ENCODE measurements around the gene ERBB4. TPM values are rescaled to one million over a fixed set of nuclear protein-coding genes. Genes with fewer than 3 reads are reported as not detected.

ERBB4 gene
- total RNA-seq, 2 experiments from 2014 or later: not detected

- ATAC-seq (no peak), DNase-seq (no peak)
- Mint-ChIP-seq H3K4me3 (no peak overlapping the region), H3K27me3 (ENCODE audit: low read depth) (no peaks in the 10 kb centered on the region), H3K36me3 (ENCODE audit: low read depth) (no peaks in the 10 kb centered on the region), H3K4me1 (ENCODE audit: low read depth) (no peaks in the 10 kb centered on the region), H3K27ac (no peak overlapping the region), H3K9me3 (ENCODE audit: insufficient read depth) (peaks cover 7% of the 10 kb centered on the region)
- ChIA-PET POLR2A (no interaction called here), CTCF (no interaction called here)
Measured at GRCh38 chr2:212173756-212174510, 364.7 kb downstream of the ERBB4 start.

GRCh38 chr2:212173331-212173730, 365.3 kb downstream of the ERBB4 start:
- POLR2A ChIA-PET: no interaction called here
- Mint-ChIP-seq H3K27me3 (ENCODE audit: low read depth) (no peaks in the 10 kb centered on the region), H3K27ac (no peak overlapping the region), H3K4me3 (no peak overlapping the region), H3K4me1 (ENCODE audit: low read depth) (no peaks in the 10 kb centered on the region), H3K9me3 (ENCODE audit: insufficient read depth) (peaks cover 7% of the 10 kb centered on the region), H3K36me3 (ENCODE audit: low read depth) (no peaks in the 10 kb centered on the region)
- no peak for DNase-seq
- CTCF ChIA-PET: no interaction called here
- ATAC-seq: no peak

- ATAC-seq (no peak), DNase-seq (no peak)
- Mint-ChIP-seq H3K36me3 (ENCODE audit: low read depth) (no peaks in the 10 kb centered on the region), H3K4me3 (no peak overlapping the region), H3K27ac (no peak overlapping the region), H3K4me1 (ENCODE audit: low read depth) (no peaks in the 10 kb centered on the region), H3K9me3 (ENCODE audit: insufficient read depth) (peaks cover 7% of the 10 kb centered on the region), H3K27me3 (ENCODE audit: low read depth) (no peaks in the 10 kb centered on the region)
- ChIA-PET POLR2A (no interaction called here), CTCF (no interaction called here)
Measured at GRCh38 chr2:212170382-212170781, 368.2 kb downstream of the ERBB4 start.

- Mint-ChIP-seq H3K4me3 (no peak overlapping the region), H3K4me1 (ENCODE audit: low read depth) (no peaks in the 10 kb centered on the region), H3K27ac (no peak overlapping the region), H3K36me3 (ENCODE audit: low read depth) (no peaks in the 10 kb centered on the region), H3K9me3 (ENCODE audit: insufficient read depth) (no peaks in the 10 kb centered on the region), H3K27me3 (ENCODE audit: low read depth) (no peaks in the 10 kb centered on the region)
- DNase-seq: no peak
- POLR2A ChIA-PET: no interaction called here
- no peak for ATAC-seq
- CTCF ChIA-PET: no interaction called here
Measured at GRCh38 chr2:212158081-212158480, 380.5 kb downstream of the ERBB4 start.

GRCh38 chr2:212157012-212157411, 381.6 kb downstream of the ERBB4 start:
- Mint-ChIP-seq H3K27ac (no peak overlapping the region), H3K36me3 (ENCODE audit: low read depth) (no peaks in the 10 kb centered on the region), H3K4me3 (no peak overlapping the region), H3K4me1 (ENCODE audit: low read depth) (no peaks in the 10 kb centered on the region), H3K9me3 (ENCODE audit: insufficient read depth) (no peaks in the 10 kb centered on the region), H3K27me3 (ENCODE audit: low read depth) (no peaks in the 10 kb centered on the region)
- ATAC-seq (no peak), DNase-seq (no peak)
- ChIA-PET POLR2A (no interaction called here), CTCF (no interaction called here)

GRCh38 chr2:212156088-212156487, 382.5 kb downstream of the ERBB4 start:
- Mint-ChIP-seq H3K27me3 (ENCODE audit: low read depth) (no peaks in the 10 kb centered on the region), H3K4me3 (no peak overlapping the region), H3K9me3 (ENCODE audit: insufficient read depth) (no peaks in the 10 kb centered on the region), H3K36me3 (ENCODE audit: low read depth) (no peaks in the 10 kb centered on the region), H3K27ac (no peak overlapping the region), H3K4me1 (ENCODE audit: low read depth) (no peaks in the 10 kb centered on the region)
- ChIA-PET POLR2A (no interaction called here), CTCF (no interaction called here)
- ATAC-seq (no peak), DNase-seq (no peak)

- Mint-ChIP-seq H3K27me3 (ENCODE audit: low read depth) (no peaks in the 10 kb centered on the region), H3K9me3 (ENCODE audit: insufficient read depth) (no peaks in the 10 kb centered on the region), H3K4me3 (no peak overlapping the region), H3K4me1 (ENCODE audit: low read depth) (no peaks in the 10 kb centered on the region), H3K27ac (no peak overlapping the region), H3K36me3 (ENCODE audit: low read depth) (no peaks in the 10 kb centered on the region)
- DNase-seq (no peak), ATAC-seq (no peak)
- CTCF ChIA-PET: no interaction called here
- POLR2A ChIA-PET: no interaction called here
Measured at GRCh38 chr2:212154477-212154878, 384.1 kb downstream of the ERBB4 start.

GRCh38 chr2:212153923-212154322, 384.7 kb downstream of the ERBB4 start:
- no peaks in the 10 kb centered on the region for H3K4me1 Mint-ChIP-seq (ENCODE audit: low read depth)
- POLR2A ChIA-PET: no interaction called here
- H3K36me3 Mint-ChIP-seq (ENCODE audit: low read depth): no peaks in the 10 kb centered on the region
- no peak overlapping the region for H3K27ac Mint-ChIP-seq
- no peak overlapping the region for H3K4me3 Mint-ChIP-seq
- CTCF ChIA-PET: no interaction called here
- no peaks in the 10 kb centered on the region for H3K9me3 Mint-ChIP-seq (ENCODE audit: insufficient read depth)
- DNase-seq: no peak
- no peak for ATAC-seq
- no peaks in the 10 kb centered on the region for H3K27me3 Mint-ChIP-seq (ENCODE audit: low read depth)

GRCh38 chr2:212147921-212148513, 390.6 kb downstream of the ERBB4 start:
- no peak for DNase-seq
- POLR2A ChIA-PET: no interaction called here
- Mint-ChIP-seq H3K27ac (no peak overlapping the region), H3K4me1 (ENCODE audit: low read depth) (no peaks in the 10 kb centered on the region), H3K36me3 (ENCODE audit: low read depth) (no peaks in the 10 kb centered on the region), H3K9me3 (ENCODE audit: insufficient read depth) (no peaks in the 10 kb centered on the region), H3K27me3 (ENCODE audit: low read depth) (no peaks in the 10 kb centered on the region), H3K4me3 (no peak overlapping the region)
- CTCF ChIA-PET: no interaction called here
- ATAC-seq: no peak

GRCh38 chr2:212146416-212146815, 392.2 kb downstream of the ERBB4 start:
- no peaks in the 10 kb centered on the region for H3K27me3 Mint-ChIP-seq (ENCODE audit: low read depth)
- CTCF ChIA-PET: no interaction called here
- no peaks in the 10 kb centered on the region for H3K4me1 Mint-ChIP-seq (ENCODE audit: low read depth)
- H3K4me3 Mint-ChIP-seq: no peak overlapping the region
- H3K27ac Mint-ChIP-seq: no peak overlapping the region
- POLR2A ChIA-PET: no interaction called here
- no peaks in the 10 kb centered on the region for H3K36me3 Mint-ChIP-seq (ENCODE audit: low read depth)
- no peak for DNase-seq
- H3K9me3 Mint-ChIP-seq (ENCODE audit: insufficient read depth): no peaks in the 10 kb centered on the region
- ATAC-seq: no peak

- Mint-ChIP-seq H3K27ac (no peak overlapping the region), H3K27me3 (ENCODE audit: low read depth) (no peaks in the 10 kb centered on the region)
- ATAC-seq: no peak
Measured at GRCh38 chr2:212145121-212145520, 393.5 kb downstream of the ERBB4 start.

GRCh38 chr2:212142631-212143030, 396.0 kb downstream of the ERBB4 start:
- DNase-seq (no peak), ATAC-seq (no peak)
- Mint-ChIP-seq H3K4me1 (ENCODE audit: low read depth) (no peaks in the 10 kb centered on the region), H3K4me3 (no peak overlapping the region), H3K9me3 (ENCODE audit: insufficient read depth) (no peaks in the 10 kb centered on the region), H3K27me3 (ENCODE audit: low read depth) (no peaks in the 10 kb centered on the region), H3K27ac (no peak overlapping the region), H3K36me3 (ENCODE audit: low read depth) (no peaks in the 10 kb centered on the region)
- CTCF ChIA-PET: interaction anchor here (0.7 kb wide), 1 partner anchor 399 kb away, joined by 3 read pairs; no protein-coding TSS in a partner anchor
- POLR2A ChIA-PET: interaction anchor here (0.7 kb wide), 1 partner anchor 10 kb away, joined by 3 read pairs; no protein-coding TSS in a partner anchor

More at GRCh38 chr2:212145121-212145520, 393.5 kb downstream of the ERBB4 start:
- DNase-seq: no peak
- Mint-ChIP-seq H3K4me1 (ENCODE audit: low read depth) (no peaks in the 10 kb centered on the region), H3K36me3 (ENCODE audit: low read depth) (no peaks in the 10 kb centered on the region), H3K9me3 (ENCODE audit: insufficient read depth) (no peaks in the 10 kb centered on the region), H3K4me3 (no peak overlapping the region)
- ChIA-PET POLR2A (no interaction called here), CTCF (no interaction called here)

GRCh38 chr2:212141499-212141898, 397.1 kb downstream of the ERBB4 start:
- ChIA-PET POLR2A (no interaction called here), CTCF (no interaction called here)
- Mint-ChIP-seq H3K27ac (no peak overlapping the region), H3K4me3 (no peak overlapping the region), H3K4me1 (ENCODE audit: low read depth) (no peaks in the 10 kb centered on the region), H3K36me3 (ENCODE audit: low read depth) (no peaks in the 10 kb centered on the region), H3K27me3 (ENCODE audit: low read depth) (no peaks in the 10 kb centered on the region), H3K9me3 (ENCODE audit: insufficient read depth) (no peaks in the 10 kb centered on the region)
- no peak for DNase-seq
- ATAC-seq: no peak

Measured in activated CD8-positive, alpha-beta T cell treated with anti-CD3 and anti-CD28 coated beads, Interleukin-2, amount 10 ng/mL, durations not matched to agents 7 days and 5 days (primary cell).